ENCODE results near the gene CLPX.

- TF ChIP-seq CTCF (IDR thresholded peaks at IDR 0.05; ENCODE audit: low read length) (no peak), EZH2 (optimal IDR thresholded peaks at IDR 0.05; ENCODE audit: low read depth, low read length) (no peak), EZH2phosphoT487 (IDR thresholded peaks at IDR 0.05; ENCODE audit: low read length) (no peak)
Observed at GRCh38 chr15:65183865-65184159, 1.3 kb downstream of the CLPX start.
